ENCODE data around the gene CPD. TPM values are rescaled to one million over a fixed set of nuclear protein-coding genes. Genes with fewer than 3 reads are reported as not detected.

Gene CPD
- polyA plus RNA-seq, 1 donor (not counting 4 experiments of a cell fraction or from before 2014, with no cell fraction given) = 30.5 TPM

- DNase-seq (ENCODE audit: low read depth, low spot score) (no peak), FAIRE-seq (no peak)
- Histone ChIP-seq H3K36me3 (ENCODE audit: control insufficient read depth in 2 of 2, extremely low read depth in 1 of 2, insufficient read depth in 2 of 2, low read length in 2 of 2) (no peaks in the 10 kb centered on the region), H2AFZ (ENCODE audit: control insufficient read depth, low read length) (no peak overlapping the region), H3K4me1 (ENCODE audit: control insufficient read depth, extremely low read depth, insufficient read depth, low read length) (peaks cover 24% of the 10 kb centered on the region), H3K27ac (ENCODE audit: control insufficient read depth, insufficient read depth, low read length) (no peak overlapping the region), H3K27me3 (ENCODE audit: control insufficient read depth, extremely low read depth, insufficient read depth, low read length) (no peaks in the 10 kb centered on the region), H3K4me3 (ENCODE audit: control insufficient read depth in 2 of 3, extremely low read depth in 1 of 3, insufficient read depth in 2 of 3, low read depth in 1 of 3, low read length in 3 of 3) (peak overlapping the region in 1 of 3 experiments; percentile 79), H3K9ac (ENCODE audit: control insufficient read depth, extremely low read depth, insufficient read depth, low read length) (no peak overlapping the region), H3K9me1 (ENCODE audit: control insufficient read depth, extremely low read depth, insufficient read depth, low read length) (no peaks in the 10 kb centered on the region), H3K9me3 (ENCODE audit: control insufficient read depth, low read depth, low read length) (no peaks in the 10 kb centered on the region), H4K20me1 (ENCODE audit: control insufficient read depth, extremely low read depth, insufficient read depth, low read length) (no peaks in the 10 kb centered on the region), H3K79me2 (ENCODE audit: control insufficient read depth, insufficient read depth, low read length) (peaks cover 3% of the 10 kb centered on the region), H3K4me2 (ENCODE audit: control insufficient read depth, extremely low read depth, insufficient read depth, low read depth, low read length) (peak overlapping the region; percentile 99)
- TF ChIP-seq, protein P1, sequence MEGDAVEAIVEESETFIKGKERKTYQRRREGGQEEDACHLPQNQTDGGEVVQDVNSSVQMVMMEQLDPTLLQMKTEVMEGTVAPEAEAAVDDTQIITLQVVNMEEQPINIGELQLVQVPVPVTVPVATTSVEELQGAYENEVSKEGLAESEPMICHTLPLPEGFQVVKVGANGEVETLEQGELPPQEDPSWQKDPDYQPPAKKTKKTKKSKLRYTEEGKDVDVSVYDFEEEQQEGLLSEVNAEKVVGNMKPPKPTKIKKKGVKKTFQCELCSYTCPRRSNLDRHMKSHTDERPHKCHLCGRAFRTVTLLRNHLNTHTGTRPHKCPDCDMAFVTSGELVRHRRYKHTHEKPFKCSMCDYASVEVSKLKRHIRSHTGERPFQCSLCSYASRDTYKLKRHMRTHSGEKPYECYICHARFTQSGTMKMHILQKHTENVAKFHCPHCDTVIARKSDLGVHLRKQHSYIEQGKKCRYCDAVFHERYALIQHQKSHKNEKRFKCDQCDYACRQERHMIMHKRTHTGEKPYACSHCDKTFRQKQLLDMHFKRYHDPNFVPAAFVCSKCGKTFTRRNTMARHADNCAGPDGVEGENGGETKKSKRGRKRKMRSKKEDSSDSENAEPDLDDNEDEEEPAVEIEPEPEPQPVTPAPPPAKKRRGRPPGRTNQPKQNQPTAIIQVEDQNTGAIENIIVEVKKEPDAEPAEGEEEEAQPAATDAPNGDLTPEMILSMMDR (optimal IDR thresholded peaks at IDR 0.05 in 1 of 3, IDR thresholded peaks at IDR 0.05 in 1 of 3, conservative IDR thresholded peaks at IDR 0.05 in 1 of 3; ENCODE audit: extremely low read depth in 1 of 3, insufficient read depth in 2 of 3, low read length in 3 of 3) = no peak
- no peak for TF ChIP-seq EZH2 (IDR thresholded peaks at IDR 0.05; ENCODE audit: low read length)
- dilution Hi-C loops (cut with MboI; ENCODE audit: extremely low pct_ligation_motif_present, low sequenced_read_pairs) = no loop called here
Measured at GRCh38 chr17:30380643-30381339, 2.1 kb downstream of the CPD start.

DNA sequence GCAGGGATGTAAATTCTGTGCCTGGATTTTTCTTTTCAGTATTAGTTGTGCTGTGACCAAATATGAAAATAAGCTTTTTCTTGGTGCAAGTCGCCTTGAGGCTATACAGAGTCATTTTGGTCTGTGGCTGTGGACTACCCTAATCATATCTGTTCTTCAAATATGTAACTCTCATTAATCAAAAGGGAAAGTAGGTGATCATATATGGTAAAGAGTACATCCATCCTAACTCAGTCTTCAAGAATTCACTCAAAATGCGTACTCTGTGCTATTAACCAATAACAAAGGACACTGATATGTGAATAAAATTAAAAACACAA lies 2.6 kb downstream of the CPD start:
- dilution Hi-C loops (cut with MboI; ENCODE audit: extremely low pct_ligation_motif_present, low sequenced_read_pairs) = no loop called here
- Histone ChIP-seq H4K20me1 (ENCODE audit: control insufficient read depth, extremely low read depth, insufficient read depth, low read length) (no peaks in the 10 kb centered on the region), H3K4me1 (ENCODE audit: control insufficient read depth, extremely low read depth, insufficient read depth, low read length) (peaks cover 24% of the 10 kb centered on the region), H3K9me1 (ENCODE audit: control insufficient read depth, extremely low read depth, insufficient read depth, low read length) (no peaks in the 10 kb centered on the region), H2AFZ (ENCODE audit: control insufficient read depth, low read length) (no peak overlapping the region), H3K27ac (ENCODE audit: control insufficient read depth, insufficient read depth, low read length) (no peak overlapping the region), H3K4me2 (ENCODE audit: control insufficient read depth, extremely low read depth, insufficient read depth, low read depth, low read length) (peak overlapping the region; percentile 99), H3K79me2 (ENCODE audit: control insufficient read depth, insufficient read depth, low read length) (peaks cover 3% of the 10 kb centered on the region), H3K9ac (ENCODE audit: control insufficient read depth, extremely low read depth, insufficient read depth, low read length) (no peak overlapping the region), H3K36me3 (ENCODE audit: control insufficient read depth in 2 of 2, extremely low read depth in 1 of 2, insufficient read depth in 2 of 2, low read length in 2 of 2) (no peaks in the 10 kb centered on the region), H3K27me3 (ENCODE audit: control insufficient read depth, extremely low read depth, insufficient read depth, low read length) (no peaks in the 10 kb centered on the region), H3K4me3 (ENCODE audit: control insufficient read depth in 2 of 3, extremely low read depth in 1 of 3, insufficient read depth in 2 of 3, low read depth in 1 of 3, low read length in 3 of 3) (no peak overlapping the region), H3K9me3 (ENCODE audit: control insufficient read depth, low read depth, low read length) (no peaks in the 10 kb centered on the region)
- FAIRE-seq (no peak), DNase-seq (ENCODE audit: low read depth, low spot score) (no peak)
- TF ChIP-seq EZH2 (IDR thresholded peaks at IDR 0.05; ENCODE audit: low read length) = no peak
- TF ChIP-seq, protein P1 (optimal IDR thresholded peaks at IDR 0.05 in 1 of 3, IDR thresholded peaks at IDR 0.05 in 1 of 3, conservative IDR thresholded peaks at IDR 0.05 in 1 of 3; ENCODE audit: extremely low read depth in 1 of 3, insufficient read depth in 2 of 3, low read length in 3 of 3) = no peak

Data from keratinocyte (primary cell).